H1 (cell line): ENCODE results near the gene NUP107. TPM values are rescaled to one million over a fixed set of nuclear protein-coding genes. Genes with fewer than 3 reads are reported as not detected.

Source experiments
- CTCF ChIA-PET: fragments of 300-600 bp; sonication (Branson Sonifier 250); formaldehyde crosslinking; loops from one replicate; lab custom pipeline; 2021; ENCODE audit not compliant: partially characterized antibody; lab: Charles Lee
- POLR2A ChIA-PET: fragments of 300-600 bp; sonication (Branson Sonifier 250); formaldehyde crosslinking; loops from one replicate; lab custom pipeline; 2021; ENCODE audit warnings: inconsistent platforms; ENCODE audit not compliant: partially characterized antibody; lab: Charles Lee
- DNase-seq, 2 experiments: peaks; one replicate each; pipeline versions ENCODE4 v3.0.0 to v3.0.0-alpha.2; 2010 to 2022; ENCODE audit warnings: low spot score in 2 of 2, low read depth in 1 of 2, mixed read lengths in 1 of 2
- FAIRE-seq: peaks from 2 replicates; lab custom pipeline; 2011; peaks lifted over from hg19 to GRCh38; lab: Jason Lieb, UNC
- H2AFZ ChIP-seq: 2 replicates; pipeline ENCODE4 v1.8.1; 2012; ENCODE audit warnings: low read length, inconsistent platforms
- H2AK5ac ChIP-seq: 2 replicates; pipeline ENCODE4 v1.6.1; 2013; ENCODE audit warnings: low read depth, low read length
- H2BK120ac ChIP-seq: replicated peaks from 2 replicates; pipeline ENCODE3; 2013; ENCODE audit warnings: low read depth, low read length, inconsistent platforms
- H2BK12ac ChIP-seq: 2 replicates; pipeline ENCODE4 v1.6.1; 2013; ENCODE audit warnings: low read depth, low read length
- H2BK15ac ChIP-seq: 2 replicates; pipeline ENCODE4 v1.6.1; 2013; ENCODE audit warnings: low read length
- H2BK20ac ChIP-seq: 2 replicates; pipeline ENCODE4 v1.6.1; 2013; ENCODE audit warnings: low read length
- H2BK5ac ChIP-seq: 2 replicates; pipeline ENCODE4 v1.6.1; 2013; ENCODE audit warnings: low read depth, low read length
- H3K14ac ChIP-seq: 2 replicates; pipeline ENCODE4 v1.6.1; 2013; ENCODE audit warnings: inconsistent platforms; ENCODE audit not compliant: insufficient read length
- H3K18ac ChIP-seq: 2 replicates; pipeline ENCODE4 v1.6.1; 2013; ENCODE audit warnings: low read length; ENCODE audit errors: extremely low read depth
- H3K23ac ChIP-seq: 2 replicates; pipeline ENCODE4 v1.6.1; 2013; ENCODE audit warnings: inconsistent platforms; ENCODE audit not compliant: insufficient read length
- H3K23me2 ChIP-seq: 2 replicates; pipeline ENCODE4 v1.6.1; 2013; ENCODE audit warnings: low read depth, low read length
- H3K27ac ChIP-seq: 2 replicates; pipeline ENCODE4 v1.6.1; 2011; ENCODE audit warnings: low read depth, low read length, inconsistent platforms
- H3K27me3 ChIP-seq, 4 experiments: replicated peaks in 1 of 4; 1 replicate in 1 of 4; 2 replicates in 3 of 4; pipeline versions ENCODE4 v1.6.1 to v1.8.1; 2011 to 2013; ENCODE audit warnings: low read length in 3 of 4, mild to moderate bottlenecking in 3 of 4, inconsistent platforms in 2 of 4, mixed read lengths in 2 of 4, moderate library complexity in 1 of 4; ENCODE audit not compliant: control insufficient read depth in 3 of 4, insufficient read depth in 3 of 4; ENCODE audit errors: extremely low read depth in 1 of 4
- H3K36me3 ChIP-seq, 4 experiments: 2 replicates each; pipeline versions ENCODE4 v1.6.1 to v1.8.1; 2011 to 2013; ENCODE audit warnings: mild to moderate bottlenecking in 4 of 4, low read length in 3 of 4, moderate library complexity in 2 of 4, control low read depth in 1 of 4, inconsistent platforms in 1 of 4; ENCODE audit not compliant: insufficient read depth in 4 of 4, control insufficient read depth in 2 of 4
- H3K4ac ChIP-seq: replicated peaks from 2 replicates; pipeline ENCODE3; 2013; ENCODE audit warnings: low read length, low read depth, mixed read lengths, inconsistent platforms; ENCODE audit not compliant: insufficient read length
- H3K4me1 ChIP-seq, 4 experiments: replicated peaks in 1 of 4; 1 replicate in 1 of 4; 2 replicates in 3 of 4; pipeline versions ENCODE4 v1.6.1 to v1.8.1; 2011 to 2013; ENCODE audit warnings: low read length in 3 of 4, inconsistent platforms in 2 of 4, mixed read lengths in 1 of 4; ENCODE audit not compliant: insufficient read depth in 4 of 4, control insufficient read depth in 3 of 4
- H3K4me2 ChIP-seq, 2 experiments: 2 replicates each; pipeline versions ENCODE4 v1.6.1 to v1.8.1; 2011 to 2013; ENCODE audit warnings: low read depth in 2 of 2, low read length in 2 of 2, control low read depth in 1 of 2, inconsistent platforms in 1 of 2, mild to moderate bottlenecking in 1 of 2; ENCODE audit not compliant: insufficient read depth in 1 of 2
- H3K4me3 ChIP-seq, 4 experiments: fragments of 200-600, 300-600 bp in 1 of 4; sonication (generic), shearing (Covaris generic), sonication (Bioruptor Twin) in 1 of 4; 2 replicates each; pipeline versions ENCODE4 v1.5.1 to v1.8.1; 2011 to 2016; ENCODE audit warnings: low read length in 4 of 4, low read depth in 3 of 4, control low read depth in 2 of 4, inconsistent platforms in 2 of 4, mild to moderate bottlenecking in 2 of 4, mixed read lengths in 1 of 4, moderate library complexity in 1 of 4; ENCODE audit not compliant: insufficient read depth in 2 of 4; ENCODE audit errors: extremely low read depth in 1 of 4
- H3K56ac ChIP-seq: replicated peaks from 2 replicates; pipeline ENCODE3; 2013; ENCODE audit warnings: low read depth, mild to moderate bottlenecking, mixed read lengths, low read length, inconsistent platforms; ENCODE audit not compliant: insufficient read length
- H3K79me1 ChIP-seq: 2 replicates; pipeline ENCODE4 v1.6.1; 2013; ENCODE audit warnings: low read depth, low read length, control low read depth
- H3K79me2 ChIP-seq, 2 experiments: 2 replicates each; pipeline versions ENCODE4 v1.6.1 to v1.8.1; 2012 to 2013; ENCODE audit warnings: low read length in 2 of 2, mild to moderate bottlenecking in 2 of 2, inconsistent platforms in 1 of 2; ENCODE audit not compliant: insufficient read depth in 2 of 2, control insufficient read depth in 1 of 2
- H3K9ac ChIP-seq, 4 experiments: replicated peaks in 1 of 4; 1 replicate in 1 of 4; 2 replicates in 3 of 4; pipeline versions ENCODE4 v1.6.1 to v1.8.1; 2011 to 2013; ENCODE audit warnings: low read depth in 3 of 4, low read length in 3 of 4, control low read depth in 2 of 4, mild to moderate bottlenecking in 2 of 4, moderate library complexity in 2 of 4, inconsistent platforms in 1 of 4; ENCODE audit errors: extremely low read depth in 1 of 4
- H3K9me3 ChIP-seq, 2 experiments: 2 replicates each; pipeline versions ENCODE4 v1.6.1 to v1.8.1; 2012 to 2013; ENCODE audit warnings: mild to moderate bottlenecking in 2 of 2, moderate library complexity in 2 of 2, control low read depth in 1 of 2, inconsistent platforms in 1 of 2, low read depth in 1 of 2, low read length in 1 of 2, mixed read lengths in 1 of 2; ENCODE audit not compliant: insufficient read depth in 2 of 2
- H4K20me1 ChIP-seq, 2 experiments: replicated peaks in 1 of 2; 2 replicates each; pipeline versions ENCODE3 to v1.8.1; 2011 to 2013; ENCODE audit warnings: inconsistent platforms in 2 of 2, low read length in 2 of 2, mild to moderate bottlenecking in 1 of 2; ENCODE audit not compliant: insufficient read depth in 2 of 2, control insufficient read depth in 1 of 2
- H4K5ac ChIP-seq: 2 replicates; pipeline ENCODE4 v1.6.1; 2013; ENCODE audit warnings: low read length, low read depth, mixed read lengths, inconsistent platforms; ENCODE audit not compliant: insufficient read length
- H4K8ac ChIP-seq: 2 replicates; pipeline ENCODE4 v1.8.0; 2013; ENCODE audit warnings: mild to moderate bottlenecking, moderate library complexity, low read length, inconsistent platforms; ENCODE audit not compliant: insufficient read depth; ENCODE audit errors: extremely low read depth
- H4K91ac ChIP-seq: replicated peaks from 2 replicates; pipeline ENCODE3; 2013; ENCODE audit warnings: low read length, mixed read lengths, inconsistent platforms; ENCODE audit not compliant: insufficient read length
- CTCF ChIP-seq, 3 experiments: IDR thresholded peaks; 1 replicate in 2 of 3; 2 replicates in 1 of 3; pipeline versions ENCODE4 v1.5.1 to v1.6.1; 2011; ENCODE audit warnings: low read length in 3 of 3, mild to moderate bottlenecking in 3 of 3, inconsistent platforms in 2 of 3, low read depth in 1 of 3, moderate library complexity in 1 of 3; ENCODE audit not compliant: insufficient read depth in 1 of 3; ENCODE audit errors: control extremely low read depth in 1 of 3
- E2F6 ChIP-seq: IDR thresholded peaks from 2 replicates; pipeline ENCODE4 v1.6.1; 2012; ENCODE audit warnings: inconsistent platforms
- HDAC2 ChIP-seq, 2 experiments: fragments of 300-600 bp in 1 of 2; sonication (generic) in 1 of 2; IDR thresholded peaks; 2 replicates each; pipeline ENCODE4 v1.6.1; 2011 to 2012; ENCODE audit warnings: low read depth in 2 of 2, low read length in 2 of 2, mild to moderate bottlenecking in 2 of 2, moderate library complexity in 2 of 2, borderline replicate concordance in 1 of 2, inconsistent platforms in 1 of 2
- TCF12 ChIP-seq: IDR thresholded peaks from 2 replicates; pipeline ENCODE4 v1.6.1; 2011; ENCODE audit warnings: low read depth, mild to moderate bottlenecking, low read length
- WGBS, 2 experiments: shearing (Covaris generic) in 1 of 2; methylation state at CpG; one replicate each; pipeline versions ENCODE4 v1.1.6 to v1.1.7; 2013 to 2015; ENCODE audit warnings: low lambda C conversion rate in 2 of 2, mixed read lengths in 2 of 2, inconsistent platforms in 1 of 2, low coverage in 1 of 2, missing lambda C conversion rate in 1 of 2; ENCODE audit not compliant: insufficient replicate concordance in 2 of 2, insufficient coverage in 1 of 2, insufficient read length in 1 of 2; ENCODE audit errors: extremely low coverage in 1 of 2, missing lambda C conversion rate in 1 of 2; 5-methylcytosine and 5-hydroxymethylcytosine counted together
- polyA plus RNA-seq, 7 experiments: library from polyadenylated mRNA; depleted of rRNA in 3 of 7; stranded (reverse) in 5 of 7; unstranded in 2 of 7; fragments of >200 nt in 5 of 7; fragments of 200-250 nt in 2 of 7; gene quantifications; 1 replicate in 5 of 7; 2 replicates in 1 of 7; 4 replicates in 1 of 7; pipeline versions ENCODE4 v1.2.1 to v1.2.3, GENCODE V29; 2011 to 2013; ENCODE audit warnings: missing spikeins in 2 of 7, mixed read lengths in 2 of 7
- total RNA-seq: library from RNA; stranded (reverse); fragmentation: NEBNext Ultra II Directional; extraction: Animal tissue kit (Norgen Biotek cat#: 25700); gene quantifications from 2 replicates; pipeline ENCODE4 v1.2.1, GENCODE V29; 2021

Gene NUP107
- total and polyA plus RNA-seq, 2 of the 8 experiments (the other 6 are each of a cell fraction or from before 2014, with no cell fraction given): 46.1 to 141 TPM

GRCh38 chr12:68794653-68795251 lies 108.0 kb downstream of the NUP107 start:
- Histone ChIP-seq H3K4me1 (peaks cover 0 to 2% (median 0%) of the 10 kb centered on the region in 4 experiments; a peak in 1 of 7 replicates), H3K9me3 (no peaks in the 10 kb centered on the region; a peak in 1 of 4 replicates), H3K18ac (no peak overlapping the region), H4K5ac (no peak overlapping the region), H3K79me1 (no peaks in the 10 kb centered on the region), H4K20me1 (no peaks in the 10 kb centered on the region), H2BK20ac (no peak overlapping the region), H3K4me2 (no peak overlapping the region), H2BK12ac (no peak overlapping the region), H2AK5ac (no peak overlapping the region), H3K14ac (no peak overlapping the region), H4K91ac (no peak overlapping the region), H3K56ac (no peak overlapping the region), H3K23ac (no peak overlapping the region), H3K4ac (no peak overlapping the region), H2BK120ac (no peak overlapping the region), H2BK5ac (no peak overlapping the region), H3K79me2 (no peaks in the 10 kb centered on the region), H3K36me3 (no peaks in the 10 kb centered on the region), H3K9ac (no peak overlapping the region), H2AFZ (no peak overlapping the region), H4K8ac (no peak overlapping the region), H3K23me2 (no peaks in the 10 kb centered on the region), H3K27me3 (no peaks in the 10 kb centered on the region), H2BK15ac (no peak overlapping the region), H3K4me3 (no peak overlapping the region), H3K27ac (no peak overlapping the region)
- no peak for DNase-seq
- no peak for FAIRE-seq
- TF ChIP-seq HDAC2 (IDR thresholded peaks at IDR 0.05; ENCODE audit: borderline replicate concordance in 1 of 2, low read depth in 2 of 2, low read length in 2 of 2) (no peak), TCF12 (no peak), E2F6 (no peak), CTCF (IDR thresholded peaks at IDR 0.05; ENCODE audit: control extremely low read depth in 1 of 3, insufficient read depth in 1 of 3, low read depth in 1 of 3, low read length in 3 of 3) (no peak)
- WGBS, 2 experiments: 92% methylated on average over 3 of the region's 3 CpGs; no CpG with 5 or more reads in 1 of the 2 experiments
- ChIA-PET CTCF (interaction anchor here (0.8 to 1.2 kb wide), 2 partner anchors 9 to 27 kb away, joined by 4 read pairs; no protein-coding TSS in a partner anchor), POLR2A (interaction anchor here (1.4 to 2.0 kb wide), 2 partner anchors 13 to 49 kb away, joined by 4 to 14 read pairs; partner anchors contain the start of genes MDM2 and SLC35E3)
